ENCODE data around the gene NELFB. TPM values are rescaled to one million over a fixed set of nuclear protein-coding genes. Genes with fewer than 3 reads are reported as not detected.

Gene NELFB
- total RNA-seq, 2 experiments from 2014 or later: 67.0 to 70.9 TPM

GRCh38 chr9:137221506-137222111 is 33.5 kb upstream of the NELFB start:
- CTCF ChIA-PET: interaction anchor here (7.0 kb wide), 1 partner anchor 15 kb away, joined by 49 read pairs; no protein-coding TSS in a partner anchor

GRCh38 chr9:137222190-137223077 is 32.7 kb upstream of the NELFB start, which contains the start of gene RNF208:
TSS of gene RNF208 (minus strand) at chr9:137222240. CDS start at chr9:137221212, 1,028 bp downstream.
- ChIA-PET POLR2A (interaction anchor here (0.5 to 2.6 kb wide), 11 partner anchors 17 to 136 kb away, joined by 3 to 15 read pairs (median 4); partner anchors contain the start of genes MAN1B1, NDOR1, TMEM203 and TPRN), CTCF (interaction anchor here (0.8 to 7.0 kb wide), 11 partner anchors 14 to 435 kb away, joined by 3 to 49 read pairs (median 3); partner anchors contain the start of gene NPDC1)

More at GRCh38 chr9:137221506-137222111, 33.5 kb upstream of the NELFB start:
- POLR2A ChIA-PET: interaction anchor here (0.9 to 1.6 kb wide), 2 partner anchors 11 to 32 kb away, joined by 3 to 4 read pairs; no protein-coding TSS in a partner anchor

GRCh38 chr9:137223078-137223970 is 31.8 kb upstream of the NELFB start:
- POLR2A ChIA-PET: interaction anchor here (0.5 to 2.6 kb wide), 15 partner anchors 17 to 342 kb away, joined by 3 to 15 read pairs (median 4); partner anchors contain the start of genes ANAPC2, MAN1B1, NDOR1 and SSNA1
- CTCF ChIA-PET: interaction anchor here (0.8 to 7.0 kb wide), 11 partner anchors 13 to 436 kb away, joined by 3 to 49 read pairs (median 3); partner anchors contain the start of gene NPDC1

- ChIA-PET CTCF (interaction anchor here (0.5 to 7.0 kb wide), 4 partner anchors 12 to 71 kb away, joined by 3 to 49 read pairs (median 3); partner anchors contain the start of gene TUBB4B), POLR2A (no interaction called here)
Measured at GRCh38 chr9:137224830-137225694, 30.1 kb upstream of the NELFB start, which contains the start of gene CYSRT1. TSS of gene CYSRT1 (plus strand) at chr9:137225174. CDS start at chr9:137225622, 448 bp downstream.

GRCh38 chr9:137225699-137226331 is 29.3 kb upstream of the NELFB start:
- CTCF ChIA-PET: interaction anchor here (0.5 to 7.0 kb wide), 7 partner anchors 11 to 158 kb away, joined by 3 to 49 read pairs (median 6); partner anchors contain the start of gene TUBB4B
- POLR2A ChIA-PET: interaction anchor here (2.7 kb wide), 1 partner anchor 15 kb away, joined by 6 read pairs; the partner anchor contains the start of gene TUBB4B

- ChIA-PET CTCF (interaction anchor here (1.0 to 7.0 kb wide), 11 partner anchors 8 to 182 kb away, joined by 3 to 49 read pairs (median 7); partner anchors contain the start of genes ANAPC2, DPP7 and SSNA1), POLR2A (interaction anchor here (2.7 kb wide), 1 partner anchor 14 kb away, joined by 6 read pairs; the partner anchor contains the start of gene TUBB4B)
Measured at GRCh38 chr9:137226338-137227053, 28.6 kb upstream of the NELFB start.

GRCh38 chr9:137227054-137227852 is 27.9 kb upstream of the NELFB start, which contains the start of gene RNF224:
TSS of gene RNF224 (plus strand) at chr9:137227502. CDS start at chr9:137228336, 834 bp downstream.
- ChIA-PET POLR2A (interaction anchor here (0.6 to 2.7 kb wide), 2 partner anchors 13 to 108 kb away, joined by 3 to 6 read pairs; partner anchors contain the start of gene TUBB4B), CTCF (interaction anchor here (0.5 to 7.0 kb wide), 19 partner anchors 9 to 183 kb away, joined by 3 to 49 read pairs (median 5); partner anchors contain the start of genes ANAPC2, DPP7, NPDC1 and SSNA1)

- POLR2A ChIA-PET: interaction anchor here (0.6 to 2.7 kb wide), 2 partner anchors 13 to 108 kb away, joined by 3 to 6 read pairs; partner anchors contain the start of gene TUBB4B
- CTCF ChIA-PET: interaction anchor here (0.7 to 7.0 kb wide), 16 partner anchors 9 to 181 kb away, joined by 3 to 49 read pairs (median 6); partner anchors contain the start of genes ANAPC2, DPP7, NPDC1 and SSNA1
Measured at GRCh38 chr9:137227853-137228505, 27.1 kb upstream of the NELFB start.

GRCh38 chr9:137228506-137228967 is 26.6 kb upstream of the NELFB start:
- ChIA-PET POLR2A (interaction anchor here (2.7 kb wide), 1 partner anchor 12 kb away, joined by 6 read pairs; the partner anchor contains the start of gene TUBB4B), CTCF (interaction anchor here (1.4 to 7.0 kb wide), 7 partner anchors 8 to 137 kb away, joined by 3 to 49 read pairs (median 14); partner anchors contain the start of genes ANAPC2, DPP7, SSNA1 and TUBB4B)

GRCh38 chr9:137228968-137229896 is 25.9 kb upstream of the NELFB start:
- CTCF ChIA-PET: interaction anchor here (2.3 to 2.7 kb wide), 2 partner anchors 41 to 115 kb away, joined by 14 to 16 read pairs; partner anchors contain the start of genes ANAPC2, DPP7 and SSNA1
- POLR2A ChIA-PET: no interaction called here

- POLR2A ChIA-PET: no interaction called here
Measured at GRCh38 chr9:137229903-137230704, 25.0 kb upstream of the NELFB start.

More at GRCh38 chr9:137229903-137230704, 25.0 kb upstream of the NELFB start:
- CTCF ChIA-PET: interaction anchor here (1.2 kb wide), 1 partner anchor 41 kb away, joined by 4 read pairs; the partner anchor contains the start of genes ANAPC2 and SSNA1
